GM21367 (cell line): Measurements from ENCODE around the gene KCNQ1OT1.

Experiments used
- ATAC-seq: cut with Tn5 transposase; IDR thresholded peaks from one replicate; pipeline ENCODE4 v1.9.1; 2021; ENCODE audit not compliant: unreplicated experiment

Gene KCNQ1OT1

GRCh38 chr11:2699531-2700414 lies at the start of gene KCNQ1OT1:
Gene KCNQ1OT1, minus strand, starts transcription at chr11:2699994.
- peak; percentile 79 for ATAC-seq

GRCh38 chr11:2748814-2749554 lies 49.2 kb upstream of the KCNQ1OT1 start:
- ATAC-seq, result no peak

- no peak for ATAC-seq
Observed at GRCh38 chr11:2748061-2748813, 48.4 kb upstream of the KCNQ1OT1 start.

GRCh38 chr11:2747248-2748027 lies 47.6 kb upstream of the KCNQ1OT1 start:
- no peak for ATAC-seq

DNA sequence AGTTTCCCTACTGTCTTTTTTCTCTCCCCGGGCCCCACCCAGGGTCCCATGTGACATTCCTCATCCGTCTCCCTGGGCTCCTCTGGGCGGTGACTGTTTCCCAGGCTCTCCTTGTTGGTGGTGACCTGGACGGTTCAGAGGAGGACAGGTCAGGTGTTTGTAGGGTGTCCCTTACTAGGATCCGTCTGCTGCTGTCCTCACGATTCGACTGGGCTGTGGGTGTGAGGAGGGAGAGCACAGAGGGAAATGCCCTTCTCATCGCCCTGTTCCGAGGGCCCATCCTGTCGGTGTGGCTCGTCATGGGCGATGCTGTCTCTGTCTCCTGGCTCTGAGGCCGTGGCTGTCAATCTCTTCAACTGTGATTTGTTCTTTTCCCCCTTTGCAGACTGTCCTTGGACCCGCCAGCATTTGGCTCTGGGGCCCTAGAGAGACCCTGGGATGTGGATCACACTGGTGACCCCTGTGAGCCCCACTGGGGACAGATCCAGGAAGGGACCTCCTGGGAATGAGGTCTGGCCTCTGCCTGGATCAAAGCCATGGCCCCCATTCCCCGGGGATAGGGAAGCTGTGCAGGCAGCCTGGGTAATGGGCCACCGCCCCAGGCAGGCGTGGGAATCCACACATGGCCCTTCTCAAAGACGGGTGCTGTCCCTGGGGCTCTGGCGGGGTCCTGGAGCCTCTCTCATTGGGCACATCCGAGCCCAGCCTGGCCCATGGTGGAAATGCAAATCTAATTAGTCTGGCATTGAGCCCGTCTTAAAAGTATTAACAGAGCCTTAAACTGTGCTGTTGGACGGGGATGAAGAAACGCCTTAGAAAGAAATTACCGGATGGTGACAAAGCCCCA lies 46.8 kb upstream of the KCNQ1OT1 start:
- no peak for ATAC-seq

DNA sequence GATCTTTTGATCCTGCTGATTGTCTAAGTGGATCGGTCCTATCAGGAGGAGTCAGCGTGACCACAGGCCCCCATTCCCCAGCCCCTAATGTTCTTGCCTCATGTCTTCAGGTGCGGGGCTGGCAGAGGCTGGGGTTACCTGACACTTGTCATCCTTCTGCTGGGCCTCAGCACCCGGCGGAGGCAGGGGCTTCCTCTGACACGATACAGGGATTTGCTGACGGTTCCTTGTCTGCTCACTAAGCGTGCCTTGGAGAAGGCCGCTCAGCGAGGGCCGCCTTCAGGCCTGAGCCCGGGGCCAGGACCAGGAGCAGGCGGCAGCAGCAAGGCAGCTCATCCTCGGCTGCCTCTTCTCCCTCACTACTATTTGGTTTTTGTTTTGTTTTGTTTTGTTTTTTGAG lies 45.7 kb upstream of the KCNQ1OT1 start:
- ATAC-seq, result no peak

GRCh38 chr11:2744166-2744565 lies 44.4 kb upstream of the KCNQ1OT1 start:
- ATAC-seq, result no peak

GRCh38 chr11:2743427-2744110 lies 43.8 kb upstream of the KCNQ1OT1 start:
- ATAC-seq, result no peak

DNA sequence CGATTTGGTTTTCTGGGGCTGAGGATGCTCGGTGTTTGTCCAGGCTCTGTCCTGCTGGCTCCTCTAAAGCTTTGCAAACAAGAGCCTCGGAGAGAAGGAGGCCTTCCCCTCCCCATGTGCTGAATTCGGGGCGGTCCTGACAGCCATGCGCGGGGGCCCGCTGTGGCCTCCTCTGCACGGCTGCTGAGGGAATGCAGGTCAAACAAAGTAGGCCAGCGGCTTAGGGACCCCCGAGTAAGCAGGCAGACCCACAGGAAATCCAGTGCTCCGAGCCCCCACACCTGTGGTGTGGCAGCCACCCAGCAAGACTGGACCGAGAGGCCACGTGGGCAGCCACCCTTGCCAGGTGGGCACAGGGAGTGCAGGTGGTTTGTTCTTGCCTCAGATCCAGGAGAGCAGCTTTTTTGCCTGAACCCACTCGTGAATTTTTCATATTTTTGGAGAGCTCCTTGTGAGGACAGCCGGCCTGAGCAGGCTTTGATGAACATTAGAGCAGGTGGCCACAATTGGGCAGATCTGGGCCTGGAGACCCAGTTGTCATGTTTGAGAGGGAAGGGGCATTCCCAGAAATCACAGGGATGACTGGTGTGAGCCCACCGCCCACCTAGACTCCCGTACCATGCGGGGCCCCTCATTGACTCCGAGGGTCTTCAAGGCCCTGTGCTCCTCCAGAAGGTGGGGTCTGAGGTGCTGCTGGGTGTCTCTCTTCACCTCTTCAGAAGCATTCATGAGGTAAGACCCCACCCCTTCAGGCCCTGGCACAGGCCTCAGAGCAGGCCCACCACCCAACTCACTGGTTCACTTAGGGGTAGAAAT lies 43.0 kb upstream of the KCNQ1OT1 start:
- no peak for ATAC-seq

DNA sequence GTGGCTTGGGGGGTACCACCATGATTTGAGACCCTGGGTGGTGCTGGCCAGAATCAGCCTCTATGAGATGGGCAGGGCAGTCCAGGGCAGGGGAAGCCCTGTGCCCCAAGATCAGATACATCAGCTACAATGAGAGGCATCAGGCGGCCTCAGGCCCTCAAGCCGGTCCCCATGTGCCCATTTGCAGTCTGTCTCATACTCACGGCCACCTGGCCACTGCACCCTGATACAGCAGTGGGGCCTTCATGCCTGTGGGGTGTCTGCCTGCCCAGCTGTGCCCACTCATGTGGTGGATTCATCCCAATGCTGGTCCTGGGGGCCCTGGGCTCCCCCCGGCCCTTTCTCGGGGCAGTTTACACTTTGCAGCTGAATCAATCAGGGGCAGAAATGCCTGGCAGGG lies 42.4 kb upstream of the KCNQ1OT1 start:
- ATAC-seq, result no peak

- ATAC-seq, result no peak
Observed at GRCh38 chr11:2741377-2742131, 41.8 kb upstream of the KCNQ1OT1 start.

GRCh38 chr11:2741006-2741376 lies 41.2 kb upstream of the KCNQ1OT1 start:
- no peak for ATAC-seq

GRCh38 chr11:2740275-2740940 lies 40.6 kb upstream of the KCNQ1OT1 start:
- ATAC-seq, result no peak

GRCh38 chr11:2739531-2740274 lies 39.9 kb upstream of the KCNQ1OT1 start:
- ATAC-seq, result no peak

DNA sequence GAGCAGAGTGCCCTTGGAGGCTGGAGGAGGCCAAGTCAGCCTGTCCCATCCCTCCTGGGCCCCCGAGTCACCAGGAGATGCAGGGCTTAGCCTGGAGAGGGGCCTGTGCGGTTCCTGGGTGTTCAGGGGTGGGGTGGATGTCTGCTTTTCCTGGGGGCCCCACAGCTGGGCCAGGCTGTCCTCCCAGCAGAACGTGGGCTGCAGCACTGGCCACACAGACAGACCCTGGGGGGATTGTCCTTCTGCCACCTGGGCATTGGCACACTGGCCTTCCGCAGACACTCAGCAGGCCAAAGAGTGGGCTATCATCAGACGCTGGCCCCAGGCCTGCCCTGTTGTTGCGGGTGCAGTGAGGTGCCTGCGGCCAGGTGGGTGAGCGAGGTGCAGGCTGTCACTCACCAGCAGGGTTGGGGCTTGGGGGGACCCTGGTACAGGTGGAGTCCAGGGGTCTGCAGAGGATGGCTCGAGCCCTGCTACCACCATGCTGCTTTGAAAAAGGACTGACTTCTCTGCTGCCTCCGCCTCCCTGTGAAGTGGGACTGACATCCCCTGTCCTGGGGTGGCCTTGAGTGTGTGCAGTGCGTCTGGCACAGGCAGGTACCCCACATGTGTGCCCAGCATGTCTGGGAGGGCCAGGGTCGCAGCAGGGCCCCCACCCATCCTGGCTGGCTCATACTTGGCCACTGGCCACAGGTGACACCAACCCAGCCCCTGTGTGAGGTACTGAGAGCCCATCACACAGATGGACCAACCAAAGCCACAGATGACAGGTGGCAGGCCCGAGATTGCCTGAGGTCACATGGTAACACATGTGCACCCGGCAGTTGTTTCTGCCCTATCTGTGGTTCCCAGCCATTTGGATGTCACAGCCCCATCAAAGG lies 39.0 kb upstream of the KCNQ1OT1 start:
- ATAC-seq, result no peak

- no peak for ATAC-seq
Observed at GRCh38 chr11:2737866-2738265, 38.1 kb upstream of the KCNQ1OT1 start.
